ENCODE data around the gene AASDH. TPM values are rescaled to one million over a fixed set of nuclear protein-coding genes. Genes with fewer than 3 reads are reported as not detected.

Gene AASDH
- total and polyA plus RNA-seq, 2 of the 13 experiments (the other 11 are each of a cell fraction or from before 2014, with no cell fraction given): 12.6 to 14.1 TPM

DNA sequence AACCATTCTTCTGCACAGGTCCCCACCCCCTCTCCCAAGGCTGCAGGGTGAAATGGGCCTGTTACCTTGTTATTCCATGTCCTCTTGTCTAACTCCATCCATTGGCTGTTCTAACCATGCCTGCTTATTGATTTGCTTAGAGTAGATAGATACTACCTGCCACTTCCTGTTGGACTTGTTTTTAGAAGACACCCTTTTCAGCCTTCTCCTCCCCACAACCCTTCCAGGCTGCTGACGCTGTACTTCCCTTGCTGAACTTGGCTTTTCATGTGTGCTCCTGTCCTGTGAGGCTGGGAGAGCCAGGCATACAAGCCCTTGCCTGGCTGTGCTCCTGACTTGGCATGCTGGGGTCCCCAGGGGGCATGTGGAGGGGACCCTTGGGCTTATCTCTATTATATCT is 81.9 kb downstream of the AASDH start:
- Histone ChIP-seq H3K79me2 (ENCODE audit: insufficient read depth, low read length) (no peaks in the 10 kb centered on the region), H3K27me3 (ENCODE audit: control insufficient read depth in 1 of 2, insufficient read depth in 2 of 2, low read length in 2 of 2) (no peaks in the 10 kb centered on the region), H3K4me1 (ENCODE audit: insufficient read depth, low read length) (peaks cover 41% of the 10 kb centered on the region), H4K20me1 (ENCODE audit: insufficient read depth, low read length) (no peaks in the 10 kb centered on the region), H2AFZ (ENCODE audit: low read length) (no peak overlapping the region), H3K9me3 (ENCODE audit: low read length) (no peaks in the 10 kb centered on the region), H3K4me3 (replicated peaks in 1 of 3; ENCODE audit: insufficient read depth in 1 of 3, low read depth in 2 of 3, low read length in 3 of 3) (no peak overlapping the region), H3K36me3 (replicated peaks in 1 of 2; ENCODE audit: control insufficient read depth in 1 of 2, insufficient read depth in 2 of 2, low read length in 2 of 2) (no peaks in the 10 kb centered on the region), H3K27ac (ENCODE audit: extremely low read length, insufficient read depth, low read length) (no peak overlapping the region), H3K4me2 (ENCODE audit: low read depth, low read length) (no peak overlapping the region), H3K9ac (ENCODE audit: insufficient read depth, low read depth, low read length) (no peak overlapping the region)
- in situ Hi-C loops (cut with HindIII; ENCODE audit: extremely low pct_ligation_motif_present, low pct_unique_long_range_greater_than_20kb) (no loop called here), intact Hi-C loops (cut with micrococcal nuclease; ENCODE audit: unreplicated experiment) (no loop called here)
- FAIRE-seq: no peak
- no peak for ATAC-seq
- POLR2A ChIA-PET: no interaction called here
- no TSS peak for BruUV-seq (replicated peaks)
- TF ChIP-seq PRMT3 (CRISPR knock-in tag; IDR thresholded peaks at IDR 0.05; ENCODE audit: borderline replicate concordance, low read depth) (no peak), ETV5 (CRISPR knock-in tag; IDR thresholded peaks at IDR 0.05; ENCODE audit: borderline replicate concordance) (no peak), ZNF746 (CRISPR knock-in tag; IDR thresholded peaks at IDR 0.05) (no peak), ZBTB20 (CRISPR knock-in tag; IDR thresholded peaks at IDR 0.05; ENCODE audit: borderline replicate concordance, low read depth) (no peak), ELF1 (CRISPR knock-in tag; IDR thresholded peaks at IDR 0.05) (no peak), RBM39 (IDR thresholded peaks at IDR 0.05; ENCODE audit: low read depth, low read length, poor library complexity, severe bottlenecking) (no peak), ZNF337 (CRISPR knock-in tag; IDR thresholded peaks at IDR 0.05; ENCODE audit: borderline replicate concordance, low read depth) (no peak), ZNF598 (CRISPR knock-in tag; IDR thresholded peaks at IDR 0.05; ENCODE audit: borderline replicate concordance) (no peak), GATA4 (IDR thresholded peaks at IDR 0.05; ENCODE audit: borderline replicate concordance, low read depth) (no peak), ZNF678 (CRISPR knock-in tag; IDR thresholded peaks at IDR 0.05) (no peak), ZBTB8A (CRISPR knock-in tag; IDR thresholded peaks at IDR 0.05; ENCODE audit: borderline replicate concordance, low read depth) (no peak), ZFP36L2 (CRISPR knock-in tag; IDR thresholded peaks at IDR 0.05) (no peak)
- TF ChIP-seq, protein P1, sequence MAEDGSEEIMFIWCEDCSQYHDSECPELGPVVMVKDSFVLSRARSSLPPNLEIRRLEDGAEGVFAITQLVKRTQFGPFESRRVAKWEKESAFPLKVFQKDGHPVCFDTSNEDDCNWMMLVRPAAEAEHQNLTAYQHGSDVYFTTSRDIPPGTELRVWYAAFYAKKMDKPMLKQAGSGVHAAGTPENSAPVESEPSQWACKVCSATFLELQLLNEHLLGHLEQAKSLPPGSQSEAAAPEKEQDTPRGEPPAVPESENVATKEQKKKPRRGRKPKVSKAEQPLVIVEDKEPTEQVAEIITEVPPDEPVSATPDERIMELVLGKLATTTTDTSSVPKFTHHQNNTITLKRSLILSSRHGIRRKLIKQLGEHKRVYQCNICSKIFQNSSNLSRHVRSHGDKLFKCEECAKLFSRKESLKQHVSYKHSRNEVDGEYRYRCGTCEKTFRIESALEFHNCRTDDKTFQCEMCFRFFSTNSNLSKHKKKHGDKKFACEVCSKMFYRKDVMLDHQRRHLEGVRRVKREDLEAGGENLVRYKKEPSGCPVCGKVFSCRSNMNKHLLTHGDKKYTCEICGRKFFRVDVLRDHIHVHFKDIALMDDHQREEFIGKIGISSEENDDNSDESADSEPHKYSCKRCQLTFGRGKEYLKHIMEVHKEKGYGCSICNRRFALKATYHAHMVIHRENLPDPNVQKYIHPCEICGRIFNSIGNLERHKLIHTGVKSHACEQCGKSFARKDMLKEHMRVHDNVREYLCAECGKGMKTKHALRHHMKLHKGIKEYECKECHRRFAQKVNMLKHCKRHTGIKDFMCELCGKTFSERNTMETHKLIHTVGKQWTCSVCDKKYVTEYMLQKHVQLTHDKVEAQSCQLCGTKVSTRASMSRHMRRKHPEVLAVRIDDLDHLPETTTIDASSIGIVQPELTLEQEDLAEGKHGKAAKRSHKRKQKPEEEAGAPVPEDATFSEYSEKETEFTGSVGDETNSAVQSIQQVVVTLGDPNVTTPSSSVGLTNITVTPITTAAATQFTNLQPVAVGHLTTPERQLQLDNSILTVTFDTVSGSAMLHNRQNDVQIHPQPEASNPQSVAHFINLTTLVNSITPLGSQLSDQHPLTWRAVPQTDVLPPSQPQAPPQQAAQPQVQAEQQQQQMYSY (CRISPR knock-in tag; IDR thresholded peaks at IDR 0.05): no peak
- TF ChIP-seq, protein P2, sequence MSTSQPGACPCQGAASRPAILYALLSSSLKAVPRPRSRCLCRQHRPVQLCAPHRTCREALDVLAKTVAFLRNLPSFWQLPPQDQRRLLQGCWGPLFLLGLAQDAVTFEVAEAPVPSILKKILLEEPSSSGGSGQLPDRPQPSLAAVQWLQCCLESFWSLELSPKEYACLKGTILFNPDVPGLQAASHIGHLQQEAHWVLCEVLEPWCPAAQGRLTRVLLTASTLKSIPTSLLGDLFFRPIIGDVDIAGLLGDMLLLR (CRISPR knock-in tag; IDR thresholded peaks at IDR 0.05): no peak
- WGBS (ENCODE audit: low lambda C conversion rate): 91% methylated on average over 1 of the region's 1 CpG
- CTCF ChIA-PET (ENCODE audit: low intra/inter-chr PET ratio, low total read pairs): no interaction called here
- peak; percentile 10 for DNase-seq (ENCODE audit: low spot score)

Measured in HepG2 (cell line).